ENCODE data around the gene CCDC6. TPM values are rescaled to one million over a fixed set of nuclear protein-coding genes. Genes with fewer than 3 reads are reported as not detected.
"Not testable (repeated sequence)": the region's sequence is repeated elsewhere in the genome, so short reads cannot be mapped to it uniquely, and the experiment has no call there.

Gene CCDC6
- total RNA-seq: 12.7 and 14.6 TPM in 2 replicates

GRCh38 chr10:59906417-59907202, at the start of gene CCDC6:
Gene CCDC6, minus strand, starts transcription at chr10:59906556. Its CDS starts 132 bp downstream, at chr10:59906424.
- peak; percentile 94 to 96 for DNase-seq (ENCODE audit: low read depth in 2 of 2)

GRCh38 chr10:59954296-59954695, 47.9 kb upstream of the CCDC6 start:
- DNase-seq (ENCODE audit: low read depth in 2 of 2): no peak

GRCh38 chr10:59953711-59954110, 47.4 kb upstream of the CCDC6 start:
- not testable (repeated sequence) for DNase-seq (ENCODE audit: low read depth in 2 of 2)

GRCh38 chr10:59950105-59950504, 43.7 kb upstream of the CCDC6 start:
- DNase-seq (ENCODE audit: low read depth in 2 of 2): no peak

- DNase-seq (ENCODE audit: low read depth in 2 of 2): no peak
Measured at GRCh38 chr10:59949608-59950007, 43.3 kb upstream of the CCDC6 start.

- DNase-seq (ENCODE audit: low read depth in 2 of 2): no peak
Measured at GRCh38 chr10:59945991-59946390, 39.6 kb upstream of the CCDC6 start.

GRCh38 chr10:59945590-59945989, 39.2 kb upstream of the CCDC6 start:
- DNase-seq (ENCODE audit: low read depth in 2 of 2): no peak

- no peak for DNase-seq (ENCODE audit: low read depth in 2 of 2)
Measured at GRCh38 chr10:59944339-59944935, 38.1 kb upstream of the CCDC6 start.

GRCh38 chr10:59942556-59942955, 36.2 kb upstream of the CCDC6 start:
- DNase-seq (ENCODE audit: low read depth in 2 of 2): no peak

GRCh38 chr10:59937720-59938119, 31.4 kb upstream of the CCDC6 start:
- DNase-seq (ENCODE audit: low read depth in 2 of 2): no peak

- DNase-seq (ENCODE audit: low read depth in 2 of 2): no peak
Measured at GRCh38 chr10:59934701-59935100, 28.3 kb upstream of the CCDC6 start.

- DNase-seq (ENCODE audit: low read depth in 2 of 2): not testable (repeated sequence)
Measured at GRCh38 chr10:59930788-59931521, 24.6 kb upstream of the CCDC6 start.

- DNase-seq (ENCODE audit: low read depth in 2 of 2): no peak
Measured at GRCh38 chr10:59926086-59926485, 19.7 kb upstream of the CCDC6 start.

GRCh38 chr10:59922907-59923306, 16.6 kb upstream of the CCDC6 start:
- DNase-seq (ENCODE audit: low read depth in 2 of 2): no peak

- no peak for DNase-seq (ENCODE audit: low read depth in 2 of 2)
Measured at GRCh38 chr10:59917922-59918321, 11.6 kb upstream of the CCDC6 start.

- no peak for DNase-seq (ENCODE audit: low read depth in 2 of 2)
Measured at GRCh38 chr10:59913547-59914237, 7.3 kb upstream of the CCDC6 start.

GRCh38 chr10:59910867-59911266, 4.5 kb upstream of the CCDC6 start:
- no peak for DNase-seq (ENCODE audit: low read depth in 2 of 2)

GRCh38 chr10:59909815-59910214, 3.5 kb upstream of the CCDC6 start:
- DNase-seq (ENCODE audit: low read depth in 2 of 2): no peak

- DNase-seq (ENCODE audit: low read depth in 2 of 2): peak in 1 of 2 donors; percentile 12
Measured at GRCh38 chr10:59908808-59909143, 2.4 kb upstream of the CCDC6 start.

- DNase-seq (ENCODE audit: low read depth in 2 of 2): peak in 1 of 2 donors; percentile 82
Measured at GRCh38 chr10:59907918-59908807, 1.8 kb upstream of the CCDC6 start.

- no peak for DNase-seq (ENCODE audit: low read depth in 2 of 2)
Measured at GRCh38 chr10:59907537-59907917, 1.2 kb upstream of the CCDC6 start.
